ENCODE results near the gene ZNF32. TPM values are rescaled to one million over a fixed set of nuclear protein-coding genes. Genes with fewer than 3 reads are reported as not detected.

ZNF32 gene
- total and polyA plus RNA-seq, 8 donors, result 29.1 to 59.5 (median 52.8) TPM

DNA sequence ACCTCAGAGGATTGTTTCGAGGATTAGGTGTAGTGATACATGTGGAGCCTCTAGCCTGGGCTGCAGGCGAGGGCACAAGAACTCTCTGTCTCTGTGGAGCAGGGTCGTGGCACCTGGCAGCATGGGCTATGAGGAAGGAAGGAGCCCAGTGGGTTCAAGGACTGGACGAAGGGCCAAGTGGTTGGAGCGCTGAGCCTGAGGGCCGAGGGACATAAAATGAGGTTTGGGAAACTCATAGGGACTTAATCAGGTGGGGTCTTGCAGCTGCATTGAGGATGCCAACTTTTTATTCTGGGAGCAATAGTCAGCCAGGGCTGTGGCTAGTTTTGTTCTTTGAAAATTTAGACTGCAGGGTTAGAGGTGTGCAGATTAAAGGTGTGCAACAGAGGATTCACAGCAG, 33.0 kb upstream of the ZNF32 start:
- H3K27me3 ChIP-seq, result no peaks in the 10 kb centered on the region
- DNase-seq (no peak), ATAC-seq (no peak)
- TF ChIP-seq, protein P1, sequence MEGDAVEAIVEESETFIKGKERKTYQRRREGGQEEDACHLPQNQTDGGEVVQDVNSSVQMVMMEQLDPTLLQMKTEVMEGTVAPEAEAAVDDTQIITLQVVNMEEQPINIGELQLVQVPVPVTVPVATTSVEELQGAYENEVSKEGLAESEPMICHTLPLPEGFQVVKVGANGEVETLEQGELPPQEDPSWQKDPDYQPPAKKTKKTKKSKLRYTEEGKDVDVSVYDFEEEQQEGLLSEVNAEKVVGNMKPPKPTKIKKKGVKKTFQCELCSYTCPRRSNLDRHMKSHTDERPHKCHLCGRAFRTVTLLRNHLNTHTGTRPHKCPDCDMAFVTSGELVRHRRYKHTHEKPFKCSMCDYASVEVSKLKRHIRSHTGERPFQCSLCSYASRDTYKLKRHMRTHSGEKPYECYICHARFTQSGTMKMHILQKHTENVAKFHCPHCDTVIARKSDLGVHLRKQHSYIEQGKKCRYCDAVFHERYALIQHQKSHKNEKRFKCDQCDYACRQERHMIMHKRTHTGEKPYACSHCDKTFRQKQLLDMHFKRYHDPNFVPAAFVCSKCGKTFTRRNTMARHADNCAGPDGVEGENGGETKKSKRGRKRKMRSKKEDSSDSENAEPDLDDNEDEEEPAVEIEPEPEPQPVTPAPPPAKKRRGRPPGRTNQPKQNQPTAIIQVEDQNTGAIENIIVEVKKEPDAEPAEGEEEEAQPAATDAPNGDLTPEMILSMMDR (IDR thresholded peaks at IDR 0.05), result no peak
- H3K4me1 ChIP-seq, result no peaks in the 10 kb centered on the region
- H3K4me3 ChIP-seq, result no peak overlapping the region
- intact Hi-C loops (cut with DNase I), result no loop called here
- no peaks in the 10 kb centered on the region for H3K9me3 ChIP-seq
- no peaks in the 10 kb centered on the region for H3K36me3 ChIP-seq
- no peak overlapping the region for H3K27ac ChIP-seq

DNA sequence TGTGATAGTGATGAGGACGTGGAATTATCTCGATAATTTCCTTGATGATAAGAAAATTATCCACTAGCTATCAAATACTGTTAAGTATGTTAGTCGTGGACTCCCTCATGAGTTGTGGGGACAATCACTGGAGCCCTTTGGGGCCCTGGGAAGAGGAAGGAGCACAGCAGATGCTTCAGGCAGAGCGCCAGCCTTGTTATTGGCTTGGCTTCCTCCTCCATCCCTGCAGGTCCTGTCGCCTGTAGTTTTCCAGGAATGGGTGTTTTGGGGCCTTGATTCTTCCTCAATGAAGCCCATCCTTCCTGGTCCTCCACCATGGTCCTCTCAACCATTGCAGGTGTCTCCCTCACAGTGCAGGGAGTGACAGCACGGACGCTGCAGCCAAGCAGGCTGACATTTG, 32.5 kb upstream of the ZNF32 start:
- H3K27ac ChIP-seq, result no peak overlapping the region
- no peaks in the 10 kb centered on the region for H3K4me1 ChIP-seq
- no peak for ATAC-seq
- intact Hi-C loops (cut with DNase I), result no loop called here
- TF ChIP-seq, protein P1 (IDR thresholded peaks at IDR 0.05), result no peak
- H3K36me3 ChIP-seq, result no peaks in the 10 kb centered on the region
- DNase-seq, result no peak
- no peak overlapping the region for H3K4me3 ChIP-seq
- H3K27me3 ChIP-seq, result no peaks in the 10 kb centered on the region
- no peaks in the 10 kb centered on the region for H3K9me3 ChIP-seq

DNA sequence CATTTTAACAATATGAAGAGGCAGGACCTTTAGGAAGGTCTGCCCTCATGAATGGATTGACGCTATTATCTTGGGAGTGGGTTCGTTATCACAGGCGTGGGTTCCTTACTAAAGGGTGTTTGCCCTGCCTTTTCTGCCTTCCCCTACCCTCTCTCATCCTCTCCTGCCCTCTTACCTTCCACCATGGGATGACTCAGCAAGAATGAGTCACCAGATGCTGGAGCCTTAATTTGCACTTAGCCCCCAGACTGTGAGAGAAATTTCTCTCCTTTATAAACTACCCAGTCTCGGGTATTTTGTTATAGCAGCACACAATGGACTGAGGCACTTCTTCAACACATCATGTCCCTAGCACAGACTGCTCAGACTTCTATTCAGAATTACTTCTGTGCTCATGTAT, 31.4 kb upstream of the ZNF32 start:
- no peaks in the 10 kb centered on the region for H3K9me3 ChIP-seq
- no peaks in the 10 kb centered on the region for H3K4me1 ChIP-seq
- DNase-seq, result no peak
- H3K27ac ChIP-seq, result no peak overlapping the region
- ATAC-seq, result peak; percentile 23
- no peaks in the 10 kb centered on the region for H3K27me3 ChIP-seq
- no peaks in the 10 kb centered on the region for H3K36me3 ChIP-seq
- TF ChIP-seq, protein P1 (IDR thresholded peaks at IDR 0.05), result no peak
- intact Hi-C loops (cut with DNase I), result no loop called here
- no peak overlapping the region for H3K4me3 ChIP-seq

DNA sequence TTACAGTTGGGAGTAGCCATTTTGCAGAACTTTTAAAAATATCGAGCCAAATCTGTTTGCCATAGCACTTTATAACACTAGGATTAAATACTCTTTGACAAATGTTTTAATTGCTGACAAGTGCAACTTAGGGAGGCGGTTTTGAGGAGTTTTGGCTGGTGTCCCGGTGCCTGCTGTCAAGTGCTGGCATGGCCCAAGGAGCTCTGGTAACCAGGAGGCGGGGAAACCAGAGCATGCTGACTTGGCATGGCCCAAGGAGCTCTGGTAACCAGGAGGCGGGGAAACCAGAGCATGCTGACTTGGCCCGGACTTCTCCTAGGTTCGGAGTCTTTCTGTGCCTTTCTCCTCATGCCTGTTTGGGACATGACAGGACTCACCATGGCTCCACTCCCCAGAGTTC, 30.8 kb upstream of the ZNF32 start:
- no peaks in the 10 kb centered on the region for H3K27me3 ChIP-seq
- DNase-seq (peak in 2 of 4 donors; percentile 81 to 84), ATAC-seq (peak; percentile 97)
- H3K36me3 ChIP-seq, result no peaks in the 10 kb centered on the region
- no peaks in the 10 kb centered on the region for H3K4me1 ChIP-seq
- no peak overlapping the region for H3K4me3 ChIP-seq
- no peaks in the 10 kb centered on the region for H3K9me3 ChIP-seq
- TF ChIP-seq, protein P1 (IDR thresholded peaks at IDR 0.05), result no peak
- no peak overlapping the region for H3K27ac ChIP-seq
- intact Hi-C loops (cut with DNase I), result loop anchor here in 1 of 2 donors (10.0 kb wide), 2 partner anchors 635 to 1185 kb away; no protein-coding TSS in a partner anchor

DNA sequence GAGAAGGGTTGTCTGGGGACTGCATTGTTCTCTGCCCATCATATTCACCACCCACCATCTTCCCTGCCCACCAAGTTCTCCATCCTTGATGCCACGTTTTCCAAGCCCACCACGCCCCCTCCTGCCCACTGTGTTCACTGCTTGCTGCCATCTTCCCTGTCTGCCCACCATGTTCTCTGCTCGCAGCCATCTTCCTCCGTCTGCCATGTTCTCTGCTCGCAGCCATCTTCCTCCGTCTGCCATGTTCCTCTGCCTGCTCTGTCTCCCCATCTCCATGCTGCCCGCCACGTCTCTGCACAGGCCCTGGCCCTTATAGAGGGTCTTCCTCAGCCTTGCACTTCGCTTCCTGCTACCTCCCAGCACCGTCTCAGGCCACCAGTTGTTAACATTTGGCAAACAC, 30.0 kb upstream of the ZNF32 start:
- H3K4me3 ChIP-seq, result no peak overlapping the region
- no peaks in the 10 kb centered on the region for H3K9me3 ChIP-seq
- intact Hi-C loops (cut with DNase I), result loop anchor here in 1 of 2 donors (10.0 kb wide), 2 partner anchors 636 to 1186 kb away; no protein-coding TSS in a partner anchor
- H3K36me3 ChIP-seq, result no peaks in the 10 kb centered on the region
- DNase-seq, result no peak
- H3K27ac ChIP-seq, result no peak overlapping the region
- H3K27me3 ChIP-seq, result no peaks in the 10 kb centered on the region
- TF ChIP-seq, protein P1 (IDR thresholded peaks at IDR 0.05), result no peak
- no peak for ATAC-seq
- no peaks in the 10 kb centered on the region for H3K4me1 ChIP-seq
